GM20431 (cell line): ENCODE measurements around the gene RIPOR3.

Source experiments
- in situ Hi-C: fragments of 300-500 bp; cut with MseI, MboI; formaldehyde crosslinking; loops from one replicate; pipeline ENCODE4 v1.15.0; 2020; ENCODE audit warnings: low sequenced_read_pairs; ENCODE audit not compliant: unreplicated experiment

Gene RIPOR3

GRCh38 chr20:50595433-50595895 is 95.9 kb downstream of the RIPOR3 start:
- in situ Hi-C loops, result no loop called here

GRCh38 chr20:50594591-50595432 is 96.5 kb downstream of the RIPOR3 start:
- in situ Hi-C loops, result no loop called here

GRCh38 chr20:50594231-50594590 is 97.1 kb downstream of the RIPOR3 start:
- in situ Hi-C loops, result no loop called here

- in situ Hi-C loops, result no loop called here
Observed at GRCh38 chr20:50593005-50593335, 98.4 kb downstream of the RIPOR3 start.

- in situ Hi-C loops, result no loop called here
Observed at GRCh38 chr20:50592282-50593004, 98.9 kb downstream of the RIPOR3 start.

- in situ Hi-C loops, result no loop called here
Observed at GRCh38 chr20:50591233-50591852, 100.0 kb downstream of the RIPOR3 start.

DNA sequence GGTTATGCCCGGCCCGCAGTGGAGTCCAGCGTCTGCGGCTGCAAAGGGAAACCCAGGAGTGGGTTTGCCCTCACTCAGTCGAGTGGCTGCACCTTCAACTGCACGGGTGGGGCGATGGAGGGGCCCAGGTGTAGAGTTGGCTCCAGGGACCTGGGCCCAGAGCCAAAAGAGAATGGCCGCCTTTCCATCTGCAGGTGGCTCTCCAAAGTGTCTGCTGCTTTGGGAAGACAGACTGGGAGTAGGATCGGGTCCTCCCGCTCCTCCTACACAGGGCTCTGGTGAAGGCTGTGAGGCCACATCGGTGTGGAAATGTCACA is 101.0 kb downstream of the RIPOR3 start:
- in situ Hi-C loops, result no loop called here

GRCh38 chr20:50589548-50590347 is 101.6 kb downstream of the RIPOR3 start:
- in situ Hi-C loops, result no loop called here

DNA sequence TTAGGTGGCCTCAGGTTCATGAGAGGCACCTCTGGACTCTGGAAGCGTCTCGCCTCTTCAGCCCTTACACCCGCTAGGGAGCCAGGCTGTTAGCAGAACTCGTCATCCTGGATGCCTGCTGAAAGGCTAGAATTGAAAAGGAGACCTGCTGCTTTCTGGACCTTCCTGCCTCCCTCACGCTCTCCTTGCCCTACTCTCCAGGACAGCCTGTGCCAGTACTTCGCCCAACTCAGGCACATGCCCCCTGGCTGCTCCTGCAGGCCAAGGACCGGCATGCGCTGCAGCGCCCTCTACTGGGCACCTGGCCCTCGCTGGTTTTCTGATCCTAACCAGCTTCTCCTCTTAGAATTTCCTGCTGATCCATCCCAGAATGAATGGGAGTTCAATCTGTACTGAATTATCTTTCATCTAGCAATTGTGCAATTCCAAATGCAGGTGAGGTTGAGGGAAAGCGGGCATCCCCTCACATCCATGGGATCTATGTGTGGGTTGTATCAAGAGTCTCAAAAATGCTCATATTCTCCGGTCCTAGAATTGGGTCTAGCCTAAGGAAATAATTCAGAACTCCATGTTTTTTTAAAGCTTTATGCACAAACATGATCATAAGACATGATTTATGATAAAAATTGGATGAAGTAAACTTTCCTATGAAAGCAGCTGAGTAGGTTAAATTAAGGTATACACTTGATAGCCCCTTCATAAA is 103.2 kb downstream of the RIPOR3 start:
- in situ Hi-C loops, result no loop called here

DNA sequence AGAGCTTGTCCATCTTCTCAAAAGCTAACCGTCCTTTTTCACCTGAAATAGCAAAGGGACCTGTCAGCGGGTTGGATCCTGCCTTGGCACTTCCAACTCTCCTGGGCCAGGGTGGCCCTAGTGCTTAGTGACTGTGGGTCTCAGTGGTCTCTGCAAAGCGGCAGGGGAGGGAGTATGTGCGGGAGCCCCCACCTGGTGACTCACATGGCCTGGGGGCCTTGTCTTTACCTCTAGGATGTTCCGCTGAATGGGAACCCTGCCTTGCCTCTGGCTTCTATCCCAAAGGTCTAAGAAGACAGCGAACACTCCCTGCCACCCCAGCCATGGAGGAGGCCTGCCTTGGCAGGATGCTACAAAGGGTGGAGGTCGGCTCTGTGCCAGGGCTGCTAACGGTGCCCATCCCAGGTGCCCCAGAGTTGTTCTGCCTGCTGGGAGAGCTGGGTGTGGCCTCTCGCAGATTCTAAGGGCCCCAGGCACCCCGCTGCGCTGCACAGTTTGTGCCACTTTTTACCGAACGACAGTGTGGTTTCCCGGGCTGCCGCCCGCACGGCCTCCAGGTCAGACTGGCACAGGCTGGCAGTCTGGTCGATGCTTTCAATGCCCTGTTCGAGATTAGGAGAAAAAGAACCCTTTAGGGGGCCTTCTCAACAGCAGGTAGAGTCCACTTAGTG is 103.9 kb downstream of the RIPOR3 start:
- in situ Hi-C loops, result no loop called here

DNA sequence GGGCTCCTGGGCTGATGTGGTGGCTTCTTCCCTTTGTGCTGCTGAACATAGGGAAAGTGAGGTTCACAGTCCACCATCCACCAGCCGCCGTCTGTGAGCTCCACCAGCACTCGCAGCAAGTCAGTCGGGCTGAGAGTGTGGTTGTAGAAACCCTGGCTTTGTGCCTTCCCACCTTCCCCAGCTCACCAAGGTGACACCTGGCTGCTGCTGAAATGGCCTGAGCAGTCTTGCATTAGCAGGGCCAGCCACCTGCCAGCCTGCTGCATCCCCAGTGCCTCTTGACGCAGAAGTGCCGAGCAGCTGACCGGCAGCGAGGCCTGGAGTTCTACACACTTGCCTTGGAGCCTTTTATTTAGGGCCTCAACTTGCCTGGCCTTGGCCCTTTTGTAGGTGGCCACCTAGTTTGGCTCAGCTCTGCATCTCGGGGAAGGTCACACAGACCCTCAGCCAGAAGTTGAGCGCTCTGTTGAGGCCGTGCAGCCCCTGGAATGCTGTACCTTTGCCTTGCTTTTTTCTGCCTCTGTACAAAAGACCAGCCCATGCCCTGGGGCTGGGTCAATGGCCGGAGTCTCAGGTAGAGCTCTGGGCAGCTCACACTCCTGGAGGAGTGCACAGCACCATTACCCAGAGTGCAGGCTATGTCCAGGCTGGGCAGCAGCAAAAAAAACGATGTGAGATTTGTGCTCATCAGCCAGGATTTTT is 104.7 kb downstream of the RIPOR3 start:
- in situ Hi-C loops, result no loop called here

DNA sequence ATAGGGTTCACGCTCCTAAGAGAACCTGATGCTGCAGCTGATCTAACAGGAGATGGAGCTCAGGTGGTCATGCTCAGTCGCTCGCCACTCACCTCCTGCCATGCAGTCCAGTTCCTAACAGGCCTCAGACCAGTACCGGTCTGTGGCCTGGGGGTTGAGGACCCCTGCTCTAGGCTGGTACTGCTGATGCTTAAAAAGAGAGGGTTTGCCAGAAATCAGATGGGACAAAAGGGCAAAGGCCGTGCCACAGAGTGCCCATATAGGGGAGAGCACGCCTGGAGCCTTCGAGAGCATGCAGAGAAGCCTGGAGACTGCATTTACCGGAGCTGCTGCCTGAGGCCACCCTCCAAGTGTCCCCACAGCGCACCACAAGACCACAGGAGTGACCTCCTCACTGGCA is 105.7 kb downstream of the RIPOR3 start:
- in situ Hi-C loops, result no loop called here

- in situ Hi-C loops, result no loop called here
Observed at GRCh38 chr20:50585214-50585613, 106.1 kb downstream of the RIPOR3 start.

DNA sequence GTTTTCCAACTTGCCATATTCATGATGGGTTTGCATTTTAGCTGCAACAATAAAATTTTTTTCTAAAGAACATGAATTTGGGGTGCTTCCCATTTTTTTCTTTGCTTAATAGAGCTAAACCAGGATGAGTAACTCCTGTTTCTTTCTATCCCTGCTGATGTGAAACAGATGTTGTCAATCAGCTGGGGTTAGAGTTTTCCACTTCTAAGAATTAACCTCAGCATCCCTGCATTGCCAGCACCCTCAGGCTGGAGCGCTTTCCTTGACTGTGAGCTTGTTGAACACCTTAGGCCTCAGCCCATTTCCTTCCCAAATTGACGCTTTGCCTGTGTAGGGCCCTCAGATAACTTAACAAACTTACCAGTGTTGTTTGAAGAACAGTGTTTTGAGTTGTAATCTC is 106.7 kb downstream of the RIPOR3 start:
- in situ Hi-C loops, result no loop called here

GRCh38 chr20:50583442-50584150 is 107.7 kb downstream of the RIPOR3 start:
- in situ Hi-C loops, result no loop called here

DNA sequence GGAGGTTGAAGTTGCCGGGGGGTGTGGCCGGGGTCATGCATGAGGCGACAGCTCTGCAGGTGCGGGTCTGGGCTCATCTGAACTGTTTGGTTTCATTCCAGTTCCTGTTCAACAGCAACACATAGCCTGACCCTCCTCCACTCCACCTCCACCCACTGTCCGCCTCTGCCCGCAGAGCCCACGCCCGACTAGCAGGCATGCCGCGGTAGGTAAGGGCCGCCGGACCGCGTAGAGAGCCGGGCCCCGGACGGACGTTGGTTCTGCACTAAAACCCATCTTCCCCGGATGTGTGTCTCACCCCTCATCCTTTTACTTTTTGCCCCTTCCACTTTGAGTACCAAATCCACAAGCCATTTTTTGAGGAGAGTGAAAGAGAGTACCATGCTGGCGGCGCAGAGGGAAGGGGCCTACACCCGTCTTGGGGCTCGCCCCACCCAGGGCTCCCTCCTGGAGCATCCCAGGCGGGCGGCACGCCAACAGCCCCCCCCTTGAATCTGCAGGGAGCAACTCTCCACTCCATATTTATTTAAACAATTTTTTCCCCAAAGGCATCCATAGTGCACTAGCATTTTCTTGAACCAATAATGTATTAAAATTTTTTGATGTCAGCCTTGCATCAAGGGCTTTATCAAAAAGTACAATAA is 108.6 kb downstream of the RIPOR3 start:
- in situ Hi-C loops, result no loop called here

GRCh38 chr20:50582092-50582491 is 109.2 kb downstream of the RIPOR3 start:
- in situ Hi-C loops, result no loop called here
